IMR-90 (cell line): ENCODE measurements around the gene CMSS1. TPM values are rescaled to one million over a fixed set of nuclear protein-coding genes. Genes with fewer than 3 reads are reported as not detected.
A peak's percentile ranks its signal among the peaks of the same experiment; 100 is the strongest.

Source experiments
- ATAC-seq: fragments of 200-7000 bp; cut with Tn5 transposase; 2 replicates; pipeline ENCODE4 v1.9.1; 2020; ENCODE audit warnings: low read depth, mild to moderate bottlenecking, moderate library complexity
- BruUV-seq: library from RNA; stranded (reverse); fragments of 400-500 nt; replicated peaks from 2 replicates; lab custom pipeline; 2021; lab: Mats Ljungman, UMichigan
- CTCF ChIA-PET: fragments of 300-600 bp; formaldehyde crosslinking; extraction: SDS; loops from one replicate; lab custom pipeline; 2021; ENCODE audit warnings: antibody characterized with exemption; lab: Yijun Ruan, JAX
- POLR2A ChIA-PET: fragments of 300-600 bp; sonication (Branson Sonifier 250); formaldehyde crosslinking; loops from one replicate; lab custom pipeline; 2022; ENCODE audit warnings: antibody characterized with exemption; ENCODE audit not compliant: unreplicated experiment; lab: Charles Lee
- DNase-seq: peaks from one replicate; pipeline ENCODE4 v3.0.0; 2013
- H2AFZ ChIP-seq: replicated peaks from 2 replicates; pipeline ENCODE3; 2013; ENCODE audit warnings: low read length, mild to moderate bottlenecking; ENCODE audit not compliant: poor library complexity
- H2AK5ac ChIP-seq: 2 replicates; pipeline ENCODE4 v1.6.1; 2013; ENCODE audit warnings: low read depth, low read length, inconsistent platforms
- H2AK9ac ChIP-seq: replicated peaks from 2 replicates; pipeline ENCODE3; 2013; ENCODE audit warnings: mild to moderate bottlenecking, low read depth, low read length, moderate library complexity; ENCODE audit not compliant: poor library complexity
- H2BK120ac ChIP-seq: 2 replicates; pipeline ENCODE4 v1.6.1; 2013; ENCODE audit warnings: low read depth, low read length, inconsistent platforms
- H2BK15ac ChIP-seq: 3 replicates; pipeline ENCODE4 v1.6.1; 2013; ENCODE audit warnings: low read depth, low read length, inconsistent platforms
- H2BK20ac ChIP-seq: 2 replicates; pipeline ENCODE4 v1.6.1; 2013; ENCODE audit warnings: low read depth, mild to moderate bottlenecking, inconsistent platforms, low read length, moderate library complexity
- H2BK5ac ChIP-seq: 2 replicates; pipeline ENCODE4 v1.6.1; 2013; ENCODE audit warnings: mild to moderate bottlenecking, low read depth, low read length, inconsistent platforms; ENCODE audit not compliant: poor library complexity, severe bottlenecking
- H3K14ac ChIP-seq: replicated peaks from 2 replicates; pipeline ENCODE4 v1.6.1; 2013; ENCODE audit warnings: low read depth, low read length, inconsistent platforms
- H3K18ac ChIP-seq: 2 replicates; pipeline ENCODE4 v1.6.1; 2013; ENCODE audit warnings: low read depth, low read length, control low read depth
- H3K23ac ChIP-seq: 2 replicates; pipeline ENCODE4 v1.6.1; 2013; ENCODE audit warnings: low read depth, low read length, inconsistent platforms
- H3K27ac ChIP-seq: 2 replicates; pipeline ENCODE4 v1.5.1; 2013; ENCODE audit warnings: mild to moderate bottlenecking, control low read depth, low read length; ENCODE audit not compliant: insufficient read depth
- H3K27me3 ChIP-seq: 2 replicates; pipeline ENCODE4 v1.6.1; 2013; ENCODE audit warnings: low read length; ENCODE audit not compliant: control insufficient read depth, insufficient read depth
- H3K36me3 ChIP-seq: 2 replicates; pipeline ENCODE4 v1.6.1; 2013; ENCODE audit warnings: low read length, mixed read lengths; ENCODE audit not compliant: control insufficient read depth, insufficient read depth
- H3K4ac ChIP-seq: 2 replicates; pipeline ENCODE4 v1.6.1; 2013; ENCODE audit warnings: low read depth, low read length, inconsistent platforms
- H3K4me1 ChIP-seq: 2 replicates; pipeline ENCODE4 v1.6.1; 2013; ENCODE audit warnings: low read length, mixed read lengths; ENCODE audit not compliant: control insufficient read depth, insufficient read depth
- H3K4me2 ChIP-seq: 2 replicates; pipeline ENCODE4 v1.6.1; 2013; ENCODE audit warnings: low read depth, mild to moderate bottlenecking, control low read depth, low read length, moderate library complexity
- H3K4me3 ChIP-seq: 2 replicates; pipeline ENCODE4 v1.5.1; 2013; ENCODE audit warnings: low read depth, mild to moderate bottlenecking, control low read depth, low read length, moderate library complexity; ENCODE audit not compliant: insufficient read depth
- H3K56ac ChIP-seq: 2 replicates; pipeline ENCODE4 v1.6.1; 2013; ENCODE audit warnings: low read length, inconsistent platforms; ENCODE audit not compliant: insufficient read depth; ENCODE audit errors: extremely low read depth
- H3K79me1 ChIP-seq, 2 experiments: 2 replicates each; pipeline ENCODE4 v1.6.1; 2013; ENCODE audit warnings: low read length in 2 of 2, inconsistent platforms in 1 of 2, low read depth in 1 of 2
- H3K9ac ChIP-seq: 2 replicates; pipeline ENCODE4 v1.6.1; 2013; ENCODE audit warnings: low read depth, low read length, control low read depth
- H3K9me1 ChIP-seq: 2 replicates; pipeline ENCODE4 v1.6.1; 2013; ENCODE audit warnings: low read length, inconsistent platforms; ENCODE audit not compliant: insufficient read depth
- H3K9me3 ChIP-seq: 2 replicates; pipeline ENCODE4 v1.6.1; 2013; ENCODE audit warnings: low read length; ENCODE audit not compliant: control insufficient read depth, insufficient read depth
- H4K20me1 ChIP-seq: 2 replicates; pipeline ENCODE4 v1.6.1; 2013; ENCODE audit warnings: low read length, inconsistent platforms; ENCODE audit not compliant: insufficient read depth
- H4K5ac ChIP-seq: 2 replicates; pipeline ENCODE4 v1.6.1; 2013; ENCODE audit warnings: mild to moderate bottlenecking, low read depth, low read length, control low read depth
- H4K8ac ChIP-seq, 2 experiments: 2 replicates each; pipeline ENCODE4 v1.6.1; 2013; ENCODE audit warnings: low read depth in 2 of 2, low read length in 2 of 2, control low read depth in 1 of 2, inconsistent platforms in 1 of 2
- H4K91ac ChIP-seq: 2 replicates; pipeline ENCODE4 v1.6.1; 2013; ENCODE audit warnings: low read depth, low read length, inconsistent platforms; ENCODE audit not compliant: insufficient read depth
- BHLHE40 ChIP-seq: fragments of 150-350 bp; IDR thresholded peaks from 2 replicates; pipeline ENCODE4 v1.6.1; 2016; ENCODE audit warnings: mild to moderate bottlenecking, low read depth, low read length
- CEBPB ChIP-seq: IDR thresholded peaks from 2 replicates; pipeline ENCODE4 v1.6.1; 2012; ENCODE audit warnings: low read depth, low read length, improper control_type of control experiment
- CHD1 ChIP-seq: IDR thresholded peaks from 2 replicates; pipeline ENCODE4 v1.6.1; 2012; ENCODE audit warnings: low read depth, low read length, improper control_type of control experiment
- FOS ChIP-seq: fragments of 150-350 bp; IDR thresholded peaks from 2 replicates; pipeline ENCODE4 v1.6.1; 2016; ENCODE audit warnings: low read depth, low read length
- MAZ ChIP-seq: IDR thresholded peaks from 2 replicates; pipeline ENCODE4 v1.6.1; 2012; ENCODE audit warnings: low read depth, mild to moderate bottlenecking, low read length, improper control_type of control experiment, moderate library complexity, borderline replicate concordance
- MXI1 ChIP-seq: IDR thresholded peaks from 2 replicates; pipeline ENCODE4 v1.6.1; 2012; ENCODE audit warnings: low read depth, mild to moderate bottlenecking, low read length, moderate library complexity, borderline replicate concordance
- NFE2L2 ChIP-seq: fragments of 150-350 bp; IDR thresholded peaks from 2 replicates; pipeline ENCODE4 v1.6.1; 2016; ENCODE audit warnings: low read depth, mild to moderate bottlenecking, low read length
- POLR2A ChIP-seq: IDR thresholded peaks from 2 replicates; pipeline ENCODE4 v1.6.1; 2012; ENCODE audit warnings: mild to moderate bottlenecking, low read depth, low read length
- RCOR1 ChIP-seq: IDR thresholded peaks from 2 replicates; pipeline ENCODE4 v1.6.1; 2012; ENCODE audit warnings: mild to moderate bottlenecking, low read length, improper control_type of control experiment; ENCODE audit not compliant: insufficient replicate concordance
- RFX5 ChIP-seq: IDR thresholded peaks from 2 replicates; pipeline ENCODE4 v1.8.0; 2012; ENCODE audit warnings: low read depth, mild to moderate bottlenecking, low read length, moderate library complexity
- whole genome bisulfite sequencing, 2 experiments: methylation state at CpG; one replicate each; pipeline versions ENCODE4 v1.1.5 to v1.1.7; 2013; ENCODE audit warnings: missing lambda C conversion rate in 2 of 2; ENCODE audit not compliant: insufficient read length in 1 of 2; ENCODE audit errors: extremely low coverage in 2 of 2; 5-methylcytosine and 5-hydroxymethylcytosine counted together
- dilution Hi-C: fragments of 300-500 bp; cut with HindIII; formaldehyde crosslinking; loops from one replicate; pipeline ENCODE4 v1.14.3; 2018; ENCODE audit warnings: low sequenced_read_pairs; ENCODE audit not compliant: unreplicated experiment
- in situ Hi-C: fragments of 300-500 bp; cut with MboI; formaldehyde crosslinking; loops from 3 replicates; pipeline ENCODE4 v1.14.3; 2019; ENCODE audit warnings: low sequenced_read_pairs, inconsistent platforms, mixed read lengths
- intact Hi-C: fragments of 100-400 bp; cut with micrococcal nuclease; formaldehyde crosslinking; loops from 2 replicates; pipeline ENCODE4 v1.10.0; 2022
- polyA plus RNA-seq, 3 experiments: library from polyadenylated mRNA; depleted of rRNA; stranded (reverse); fragments of >200 nt; gene quantifications; 2 replicates each; pipeline ENCODE4 v1.2.3, GENCODE V29; 2012; ENCODE audit warnings: low replicate concordance in 1 of 3
- total RNA-seq: library from RNA; depleted of rRNA; stranded (reverse); fragments of >200 nt; gene quantifications from 2 replicates; pipeline ENCODE4 v1.2.3, GENCODE V29; 2012
- TF ChIP-seq, protein P1 (sequence below): conservative IDR thresholded peaks from 2 replicates; pipeline ENCODE4 v1.5.1; 2012; ENCODE audit warnings: mild to moderate bottlenecking, low read depth, low read length, improper control_type of control experiment
- TF ChIP-seq, protein P2 (sequence below): fragments of 150-350 bp; IDR thresholded peaks from 2 replicates; pipeline ENCODE4 v1.6.1; 2017; ENCODE audit warnings: mild to moderate bottlenecking, antibody characterized with exemption, low read length, low read depth

Gene CMSS1
- total and polyA plus RNA-seq, 2 of the 4 experiments (the other 2 are of a cell fraction), result 12.5 to 13.6 TPM

DNA sequence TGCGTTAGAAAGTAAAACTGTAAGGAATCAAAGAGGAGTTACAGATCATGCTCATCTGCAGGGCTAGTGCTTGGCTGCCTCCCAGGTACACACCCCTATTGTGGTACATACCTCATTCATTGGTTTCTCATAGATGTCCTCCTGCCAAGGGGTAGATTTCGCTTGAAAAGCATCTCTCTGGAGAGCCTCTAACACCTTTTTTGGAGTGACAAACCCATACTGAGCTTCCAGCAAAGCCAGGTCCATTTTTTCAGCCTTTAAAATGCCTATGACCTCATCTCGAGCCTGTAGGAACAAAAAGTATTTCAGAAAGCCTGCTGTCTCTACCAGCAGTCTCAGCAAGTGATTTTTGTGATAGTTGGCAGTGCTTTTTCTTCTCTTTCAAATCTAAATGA lies 112.1 kb downstream of the CMSS1 start:
- Histone ChIP-seq H3K27ac (no peak overlapping the region), H3K56ac (no peak overlapping the region), H3K27me3 (no peaks in the 10 kb centered on the region), H2AK9ac (no peak overlapping the region), H2BK15ac (0 out of 3 replicates have a peak overlapping the region, but pooled peaks have one; percentile 80), H3K4me1 (0 out of 2 replicates have a peak, but pooled peaks cover 2% of the 10 kb centered on the region), H3K18ac (no peak overlapping the region), H3K14ac (no peak overlapping the region; the same call in 1 of the 2 replicates), H3K9me3 (no peaks in the 10 kb centered on the region), H3K9ac (no peak overlapping the region), H3K4me3 (no peak overlapping the region), H3K79me1 (peaks cover 8 to 11% of the 10 kb centered on the region in 2 experiments; a peak in 3 of 4 replicates), H2AK5ac (0 out of 2 replicates have a peak overlapping the region, but pooled peaks have one; percentile 93), H3K9me1 (peaks cover 7% of the 10 kb centered on the region), H3K23ac (no peak overlapping the region), H3K36me3 (no peaks in the 10 kb centered on the region), H3K4me2 (no peak overlapping the region), H2BK120ac (no peak overlapping the region; the same call in 1 of the 2 replicates), H4K20me1 (0 out of 2 replicates have a peak, but pooled peaks cover 3% of the 10 kb centered on the region), H4K91ac (no peak overlapping the region), H2BK5ac (peak overlapping the region; percentile 39), H2AFZ (no peak overlapping the region), H4K5ac (no peak overlapping the region), H4K8ac (peak overlapping the region in 1 of 2 experiments; percentile 4; a peak in 1 of 4 replicates), H3K4ac (no peak overlapping the region), H2BK20ac (no peak overlapping the region)
- intact Hi-C loops (no loop called here), in situ Hi-C loops (no loop called here), dilution Hi-C loops (no loop called here)
- ATAC-seq (peak; percentile 53; the same call in 1 of the 2 replicates), DNase-seq (peak; percentile 59)
- CTCF ChIA-PET, result interaction anchor here (0.6 kb wide), 1 partner anchor 15 kb away, joined by 3 read pairs; no protein-coding TSS in a partner anchor
- POLR2A ChIA-PET, result no interaction called here
- no CpG with 5 or more reads among the region's 3 CpGs for WGBS, 2 experiments
- no TSS peak for BruUV-seq
- TF ChIP-seq, protein P1, sequence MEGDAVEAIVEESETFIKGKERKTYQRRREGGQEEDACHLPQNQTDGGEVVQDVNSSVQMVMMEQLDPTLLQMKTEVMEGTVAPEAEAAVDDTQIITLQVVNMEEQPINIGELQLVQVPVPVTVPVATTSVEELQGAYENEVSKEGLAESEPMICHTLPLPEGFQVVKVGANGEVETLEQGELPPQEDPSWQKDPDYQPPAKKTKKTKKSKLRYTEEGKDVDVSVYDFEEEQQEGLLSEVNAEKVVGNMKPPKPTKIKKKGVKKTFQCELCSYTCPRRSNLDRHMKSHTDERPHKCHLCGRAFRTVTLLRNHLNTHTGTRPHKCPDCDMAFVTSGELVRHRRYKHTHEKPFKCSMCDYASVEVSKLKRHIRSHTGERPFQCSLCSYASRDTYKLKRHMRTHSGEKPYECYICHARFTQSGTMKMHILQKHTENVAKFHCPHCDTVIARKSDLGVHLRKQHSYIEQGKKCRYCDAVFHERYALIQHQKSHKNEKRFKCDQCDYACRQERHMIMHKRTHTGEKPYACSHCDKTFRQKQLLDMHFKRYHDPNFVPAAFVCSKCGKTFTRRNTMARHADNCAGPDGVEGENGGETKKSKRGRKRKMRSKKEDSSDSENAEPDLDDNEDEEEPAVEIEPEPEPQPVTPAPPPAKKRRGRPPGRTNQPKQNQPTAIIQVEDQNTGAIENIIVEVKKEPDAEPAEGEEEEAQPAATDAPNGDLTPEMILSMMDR, result no peak
- no peak for TF ChIP-seq FOS
- no peak for TF ChIP-seq RFX5
- no peak for TF ChIP-seq RCOR1
- TF ChIP-seq MXI1, result no peak
- TF ChIP-seq, protein P2, sequence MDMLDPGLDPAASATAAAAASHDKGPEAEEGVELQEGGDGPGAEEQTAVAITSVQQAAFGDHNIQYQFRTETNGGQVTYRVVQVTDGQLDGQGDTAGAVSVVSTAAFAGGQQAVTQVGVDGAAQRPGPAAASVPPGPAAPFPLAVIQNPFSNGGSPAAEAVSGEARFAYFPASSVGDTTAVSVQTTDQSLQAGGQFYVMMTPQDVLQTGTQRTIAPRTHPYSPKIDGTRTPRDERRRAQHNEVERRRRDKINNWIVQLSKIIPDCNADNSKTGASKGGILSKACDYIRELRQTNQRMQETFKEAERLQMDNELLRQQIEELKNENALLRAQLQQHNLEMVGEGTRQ, result no peak
- no peak for TF ChIP-seq BHLHE40
- no peak for TF ChIP-seq POLR2A
- no peak for TF ChIP-seq CEBPB
- TF ChIP-seq CHD1, result no peak
- TF ChIP-seq MAZ, result no peak
- no peak for TF ChIP-seq NFE2L2
